GM21367 (cell line): Measurements from ENCODE around the gene TANGO6.

Experiments
- ATAC-seq: cut with Tn5 transposase; IDR thresholded peaks from one replicate; pipeline ENCODE4 v1.9.1; 2021; ENCODE audit not compliant: unreplicated experiment

The TANGO6 gene

DNA sequence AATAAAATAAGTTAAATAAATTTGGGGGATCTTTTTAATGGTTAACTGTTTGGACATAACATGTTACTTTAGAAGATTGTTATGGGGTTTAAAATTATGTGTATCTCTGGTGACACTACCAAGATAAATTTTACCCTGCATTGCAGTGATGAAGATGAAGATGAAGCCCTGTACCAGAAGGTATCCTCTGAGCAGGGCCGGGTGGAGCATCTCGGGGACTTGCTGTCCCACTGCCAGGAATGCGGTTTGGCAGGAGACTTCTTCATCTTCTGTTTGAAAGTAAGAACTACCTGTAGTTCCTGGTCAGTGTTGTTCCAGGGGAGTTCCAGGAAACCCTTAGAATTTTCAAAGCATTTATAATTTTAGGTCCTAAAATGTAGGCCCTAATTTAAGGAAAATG, 64.0 kb downstream of the TANGO6 start:
- ATAC-seq: no peak

DNA sequence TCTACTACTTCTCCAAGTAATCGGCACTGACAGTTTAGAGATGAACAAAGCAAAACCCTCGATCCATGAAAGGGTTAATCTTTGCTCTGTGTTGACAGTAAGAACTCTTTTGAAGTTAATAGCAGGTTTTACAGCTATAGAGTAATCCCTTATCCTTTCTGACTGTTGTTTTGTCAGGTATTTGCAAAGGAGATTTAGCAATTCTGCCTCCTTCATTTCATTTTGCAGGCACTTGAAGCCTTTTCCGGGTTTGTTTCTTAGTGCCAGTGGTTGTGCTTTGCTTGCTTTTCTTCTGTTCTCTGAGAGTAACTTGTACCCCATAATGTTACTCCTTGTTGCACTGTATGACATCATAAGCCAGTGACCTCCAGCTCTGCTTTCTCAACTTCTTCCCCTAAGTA, 64.5 kb downstream of the TANGO6 start:
- ATAC-seq: no peak

DNA sequence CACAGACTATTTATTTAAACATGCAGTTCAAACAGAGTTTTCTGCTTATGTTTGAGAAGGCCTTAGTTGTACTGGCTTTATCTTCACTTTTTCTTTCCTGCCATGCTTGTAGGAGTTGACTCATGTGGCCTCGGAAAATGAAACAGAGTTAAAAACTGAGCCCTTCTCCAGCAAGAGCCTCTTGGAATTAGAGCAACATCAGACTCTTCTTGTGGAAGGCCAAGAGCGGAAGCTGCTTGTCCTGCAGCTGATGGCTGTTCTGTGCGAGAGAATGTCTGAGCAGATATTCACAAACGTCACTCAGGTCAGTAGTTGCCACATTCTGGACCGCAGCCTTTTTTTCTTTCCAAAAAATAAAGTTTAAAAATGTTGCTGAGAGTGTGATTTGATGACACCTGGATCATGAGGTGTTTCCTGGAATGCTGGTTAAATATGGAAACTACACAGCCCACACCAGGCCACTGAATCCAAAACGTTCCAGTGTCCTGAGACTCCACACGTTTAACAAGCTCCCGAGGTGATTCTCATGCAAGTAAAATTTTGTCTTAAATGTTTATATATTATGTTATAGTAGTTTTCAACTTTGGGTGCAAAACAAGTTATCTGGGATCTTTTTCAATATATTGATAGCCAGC, 65.9 kb downstream of the TANGO6 start:
- no peak for ATAC-seq

DNA sequence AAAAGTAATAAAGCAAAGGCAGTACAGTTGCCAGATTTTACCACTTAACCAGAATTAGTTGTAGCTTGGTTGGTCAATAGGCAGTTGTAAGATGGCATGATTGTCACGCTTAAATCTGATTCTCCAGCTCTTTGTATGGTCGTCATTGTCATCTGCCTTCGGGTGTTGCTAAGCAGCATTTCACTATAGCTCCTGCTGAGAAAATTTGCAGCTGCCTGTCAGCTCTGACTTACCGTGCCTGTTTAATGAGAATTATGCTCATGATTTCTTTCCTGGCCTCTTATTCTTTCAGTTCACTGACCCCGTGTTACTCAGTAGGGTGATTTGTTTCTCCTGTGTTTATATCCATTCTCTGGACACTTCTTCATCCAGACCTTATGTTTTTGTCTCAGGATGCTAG, 66.7 kb downstream of the TANGO6 start:
- ATAC-seq: no peak

DNA sequence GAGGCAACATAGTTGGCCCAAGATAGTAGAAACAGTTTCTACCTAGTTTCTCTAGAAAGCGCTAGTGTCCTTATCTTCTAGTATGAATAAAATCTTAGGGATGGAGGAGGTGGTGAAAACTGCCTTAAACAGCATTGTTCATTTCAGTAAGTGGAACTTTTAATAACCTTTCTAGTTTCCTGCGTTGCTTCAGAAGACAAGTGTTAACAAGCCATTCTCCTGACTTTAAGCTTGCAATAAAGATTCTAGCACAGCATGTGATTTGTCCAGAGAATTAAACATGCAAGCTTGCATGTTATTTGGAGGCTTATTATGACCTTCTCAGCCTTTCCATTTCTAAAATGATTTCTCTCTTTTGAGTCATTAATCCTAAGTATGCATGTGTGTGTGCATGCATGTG, 72.3 kb downstream of the TANGO6 start:
- no peak for ATAC-seq

DNA sequence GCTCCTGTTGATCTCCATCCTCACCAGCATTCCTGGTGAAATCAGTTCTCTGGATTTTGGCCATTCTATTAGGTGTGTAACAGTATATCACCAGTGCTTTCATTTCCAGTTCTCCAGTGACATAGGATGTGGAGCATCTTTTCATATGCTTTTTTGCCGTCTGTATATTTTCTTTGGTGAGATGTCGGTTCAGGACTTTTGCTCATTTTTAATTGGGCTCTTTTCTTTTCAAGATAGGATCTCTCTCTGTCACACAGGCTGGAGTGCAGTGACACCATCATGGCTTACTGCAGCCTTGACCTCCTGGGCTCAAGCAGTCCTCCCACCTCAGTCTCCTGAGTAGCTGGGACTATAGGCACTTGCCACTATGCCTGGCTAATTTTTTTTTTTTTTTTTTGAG, 74.2 kb downstream of the TANGO6 start:
- ATAC-seq: no peak

DNA sequence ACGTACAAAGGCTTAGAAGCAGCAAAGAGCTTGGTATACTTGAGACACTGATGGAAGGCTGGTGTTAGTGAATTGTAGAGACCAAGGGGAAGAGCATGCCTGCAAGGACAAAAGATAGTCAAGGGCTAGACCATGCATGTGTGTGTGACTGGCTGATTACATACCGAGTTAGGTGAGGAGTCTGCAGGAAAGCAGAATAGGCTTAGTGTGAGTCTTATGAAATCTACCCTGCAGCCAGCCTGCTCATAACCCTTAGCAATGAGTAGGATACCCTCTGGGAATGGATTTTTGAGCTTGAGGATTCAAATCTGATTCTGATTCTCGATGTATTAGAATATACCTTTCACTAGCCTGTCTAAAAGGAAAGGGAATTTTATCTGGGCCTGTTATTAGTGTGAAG, 77.0 kb downstream of the TANGO6 start:
- ATAC-seq: no peak

DNA sequence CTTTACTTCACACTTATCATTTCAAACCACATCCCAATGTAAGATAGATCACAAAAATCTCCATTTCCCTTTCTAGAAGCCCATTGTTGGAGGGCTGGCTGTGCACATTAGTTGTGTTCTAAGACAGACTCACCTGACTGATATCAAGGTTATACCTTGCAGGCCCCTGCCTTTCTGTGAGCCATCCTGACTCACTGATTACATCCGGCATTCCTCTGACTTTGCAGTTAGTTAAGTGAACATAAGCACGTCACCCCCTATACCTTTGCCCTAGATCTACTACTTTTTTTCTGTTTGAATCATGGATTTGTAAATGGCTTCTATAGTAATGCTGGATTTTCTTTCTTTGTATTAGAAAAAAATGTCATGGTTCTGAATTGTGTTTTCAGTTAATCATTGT, 78.3 kb downstream of the TANGO6 start:
- no peak for ATAC-seq

DNA sequence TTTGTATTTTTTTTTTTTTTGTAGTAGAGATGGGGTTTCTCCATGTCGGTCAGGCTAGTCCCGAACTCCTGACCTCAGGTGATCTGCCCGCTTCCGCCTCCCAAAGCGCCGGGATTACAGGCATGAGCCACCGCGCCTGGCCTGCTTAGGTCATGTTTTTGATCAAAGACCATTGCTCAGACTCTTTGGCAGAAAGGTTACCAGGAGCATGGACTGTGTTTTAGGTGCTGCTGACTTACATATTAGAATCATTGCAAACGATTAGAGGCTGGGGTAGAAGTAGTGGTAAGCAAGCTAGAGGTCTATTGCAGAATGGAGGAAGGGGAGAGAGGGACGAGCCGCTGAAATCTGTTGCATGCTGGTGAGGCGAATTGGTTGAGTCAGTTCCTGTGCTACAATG, 79.8 kb downstream of the TANGO6 start:
- no peak for ATAC-seq

DNA sequence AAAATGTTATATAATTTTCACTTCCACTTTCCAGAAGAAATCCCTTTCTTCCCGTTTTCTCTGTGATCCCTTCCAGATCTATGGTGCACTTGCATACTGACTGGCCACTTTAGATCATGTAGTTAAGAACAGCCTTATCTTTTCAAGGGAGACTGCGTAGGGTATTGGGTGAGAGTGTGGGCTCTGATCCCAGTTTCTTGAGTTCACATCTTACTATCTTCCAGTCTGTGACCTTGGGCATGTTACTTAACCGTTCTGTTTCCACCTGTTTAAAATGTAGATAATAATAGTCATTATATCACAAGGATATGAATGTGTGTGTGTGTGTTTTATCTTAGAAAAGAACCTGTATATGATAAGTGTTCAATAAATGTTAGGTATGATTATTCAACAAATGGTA, 83.7 kb downstream of the TANGO6 start:
- no peak for ATAC-seq

DNA sequence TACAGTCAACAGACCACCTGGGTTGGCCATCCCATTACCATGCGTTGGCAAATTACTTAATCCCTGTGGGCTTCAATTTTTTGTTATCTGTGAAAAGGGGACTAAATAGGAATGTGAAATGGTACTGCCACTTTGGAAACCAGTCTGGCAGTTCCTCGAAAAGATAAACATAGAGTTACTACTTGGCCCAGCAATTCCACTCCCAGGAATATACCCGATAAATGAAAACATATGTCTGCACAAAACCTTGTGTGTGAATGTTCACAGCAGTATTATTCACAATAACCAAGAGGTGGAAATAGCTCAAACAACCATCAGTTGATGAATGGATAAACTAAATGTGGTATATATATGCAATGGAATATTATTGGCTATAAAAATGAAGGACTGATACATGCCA, 87.9 kb downstream of the TANGO6 start:
- no peak for ATAC-seq

DNA sequence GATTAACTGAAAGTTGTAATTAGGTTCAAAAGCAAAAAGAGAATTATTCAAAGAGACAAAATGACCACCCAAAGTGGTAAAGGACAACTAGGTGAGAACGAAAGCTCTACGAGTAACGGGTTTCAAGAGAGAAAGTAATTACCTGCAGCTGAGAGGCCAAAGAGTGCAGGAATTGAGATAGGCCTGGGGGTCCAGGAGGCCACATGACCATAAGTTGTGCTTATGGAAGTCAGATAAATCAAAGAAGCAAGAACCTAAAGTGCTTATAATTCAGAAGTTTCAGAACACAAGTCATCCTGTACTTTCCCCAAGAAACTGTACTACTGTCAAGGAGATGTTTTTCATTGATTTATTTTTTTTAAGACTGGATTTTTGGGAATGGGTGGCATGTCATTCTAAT, 91.1 kb downstream of the TANGO6 start:
- ATAC-seq: no peak

DNA sequence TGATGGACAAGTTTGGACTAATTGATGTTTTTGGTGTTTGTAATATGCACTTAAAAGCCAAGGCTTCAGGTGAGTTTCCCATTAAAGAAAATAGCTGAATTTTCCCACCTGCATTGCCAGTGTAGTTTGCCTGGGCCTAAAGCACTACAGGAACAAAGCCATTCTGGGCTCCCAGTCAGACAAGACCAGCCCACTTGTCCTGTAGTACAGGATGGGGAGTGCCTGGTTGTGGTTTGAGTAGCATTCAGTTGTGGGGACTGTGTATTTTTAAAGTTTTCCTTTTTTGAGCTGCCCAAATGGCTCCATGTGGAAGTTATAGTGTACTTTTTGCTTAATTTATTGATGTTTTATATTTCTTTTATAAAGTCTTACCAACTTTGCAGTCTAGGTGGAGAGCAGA, 91.7 kb downstream of the TANGO6 start:
- ATAC-seq: no peak

DNA sequence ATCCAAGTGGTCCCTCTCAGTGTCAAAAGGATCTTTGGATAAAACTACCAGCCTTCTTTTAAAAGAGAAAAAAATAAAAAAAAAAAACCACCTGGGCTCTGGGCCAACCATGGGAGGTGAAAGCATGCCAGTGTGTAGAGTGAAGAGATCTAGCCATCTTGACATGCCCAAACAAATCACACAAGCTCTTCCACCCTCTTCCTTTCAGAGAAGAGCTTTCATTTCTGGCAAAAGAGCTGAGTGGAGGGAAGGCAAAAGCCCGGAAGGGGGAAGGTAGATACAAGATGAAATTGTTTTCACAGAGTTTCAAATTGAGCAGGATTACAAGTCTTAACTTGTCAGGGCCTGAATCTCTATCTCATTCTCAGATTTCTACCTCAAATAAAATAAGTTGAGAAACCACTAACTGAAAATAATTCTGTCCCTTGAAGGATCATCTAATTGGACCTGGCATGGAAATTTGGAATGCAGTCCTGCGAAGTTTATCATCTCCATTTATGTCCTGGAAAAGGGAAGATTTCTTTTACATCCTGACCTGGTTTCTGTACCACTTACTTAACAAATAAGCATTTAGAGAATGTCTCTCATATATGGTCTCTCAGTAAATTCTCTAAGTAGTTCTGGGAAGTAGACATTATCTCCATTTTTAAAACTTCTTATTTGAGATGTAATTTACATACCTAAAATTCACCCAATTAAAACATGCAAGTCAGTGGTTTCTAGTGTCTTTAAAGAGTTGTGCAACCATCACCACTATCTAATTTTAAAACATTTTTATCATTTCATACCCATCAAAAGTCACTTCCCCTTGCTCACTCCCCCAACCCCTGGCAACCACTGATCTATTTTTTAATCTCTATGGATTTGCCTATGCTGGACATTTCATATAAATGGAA, 93.7 kb downstream of the TANGO6 start:
- no peak for ATAC-seq

DNA sequence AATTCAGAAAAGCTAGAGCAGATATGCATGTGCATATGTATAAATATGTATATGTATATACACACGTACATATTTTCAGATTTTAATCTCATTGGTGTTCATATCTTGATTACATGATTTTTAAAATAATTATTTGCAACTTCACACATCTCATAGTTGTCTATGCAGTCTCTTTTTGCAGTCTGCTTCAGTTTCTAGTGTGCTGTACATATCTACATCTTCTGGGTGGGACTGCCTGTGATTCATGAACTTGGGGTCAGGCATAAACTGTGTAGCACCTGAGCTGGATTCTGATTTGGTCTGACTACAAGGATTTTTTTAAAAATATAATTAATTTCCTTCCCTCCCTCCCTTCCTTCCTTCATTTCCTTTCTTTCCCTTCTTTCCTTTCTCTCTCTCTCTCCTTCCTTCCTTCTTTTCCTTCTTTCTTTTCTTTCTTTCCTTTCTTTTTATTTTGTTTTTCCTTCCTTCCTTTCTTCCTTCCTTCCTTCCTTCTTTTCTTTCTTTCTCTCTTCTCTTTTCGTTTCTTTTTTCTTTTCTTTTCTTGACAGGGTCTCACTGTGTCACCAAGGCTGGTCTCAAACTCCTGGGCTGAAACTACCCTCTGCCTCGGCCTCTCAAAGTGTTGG, 96.5 kb downstream of the TANGO6 start:
- no peak for ATAC-seq

DNA sequence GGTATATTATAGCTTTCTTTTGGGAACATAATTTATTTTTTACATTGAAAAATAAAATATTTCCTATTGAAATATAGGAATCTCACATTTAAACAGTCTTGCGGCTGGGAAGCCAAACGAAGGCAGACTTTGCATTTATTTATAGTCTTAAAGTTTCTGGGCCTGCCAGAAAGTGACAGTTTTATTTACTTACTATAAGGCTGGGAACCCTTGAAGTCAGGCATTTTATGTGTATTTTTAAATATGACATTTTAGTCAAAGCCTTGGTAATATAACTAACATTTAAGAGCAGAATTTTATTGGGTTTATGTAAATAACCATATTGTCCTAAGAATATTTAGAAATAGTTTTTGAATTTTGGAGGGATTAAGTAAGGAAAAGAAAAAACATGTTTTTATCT, 97.5 kb downstream of the TANGO6 start:
- no peak for ATAC-seq

DNA sequence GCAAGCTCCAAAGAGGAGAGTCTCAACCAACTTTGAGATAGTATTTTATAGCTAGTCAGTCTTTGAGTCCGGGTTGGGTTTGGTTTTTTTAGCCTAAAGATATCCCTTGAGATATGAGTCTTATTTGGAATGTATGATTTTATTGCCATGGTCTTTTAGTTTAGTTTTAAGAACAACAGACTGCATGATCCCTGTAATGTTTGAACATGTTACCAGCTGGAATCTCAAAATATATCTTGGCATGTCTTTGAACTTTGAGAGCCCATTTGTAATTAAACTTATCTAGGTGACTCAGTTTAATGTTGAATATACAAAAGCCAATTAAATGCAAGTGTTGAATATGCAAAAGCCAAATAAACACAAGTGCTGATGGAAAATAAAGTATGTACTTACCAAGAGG, 100.6 kb downstream of the TANGO6 start:
- ATAC-seq: no peak

DNA sequence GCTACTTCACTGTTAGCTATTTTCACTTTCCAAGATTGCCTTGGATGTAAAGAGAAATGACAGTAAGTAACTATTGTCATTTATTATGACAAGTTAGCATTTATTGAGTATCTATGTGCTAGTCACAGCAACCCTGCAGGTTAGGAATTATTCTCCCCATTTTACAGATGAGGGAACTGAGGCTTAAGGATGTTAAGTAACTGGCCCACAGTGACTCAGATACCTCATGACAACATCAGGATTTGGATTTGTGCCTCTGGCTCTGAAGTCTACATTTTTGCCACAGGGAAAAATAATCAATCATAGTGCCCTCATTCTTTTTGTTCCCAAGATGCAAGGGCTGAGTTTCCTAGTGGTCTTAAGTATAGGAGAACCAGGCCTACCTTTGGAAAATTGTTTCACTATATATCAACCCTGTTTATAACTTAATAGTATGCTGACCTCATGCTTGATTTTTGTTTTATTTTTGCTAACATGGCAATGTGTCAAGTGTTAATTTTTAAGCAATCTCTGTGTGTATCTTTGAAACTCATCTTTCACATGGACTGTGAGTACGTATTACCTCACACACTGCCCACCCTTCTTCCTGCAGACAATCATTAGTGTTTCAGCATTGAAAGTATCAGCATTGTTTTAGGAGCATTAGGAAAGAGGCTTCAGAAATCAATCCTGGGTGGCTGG, 105.0 kb downstream of the TANGO6 start:
- ATAC-seq: no peak

DNA sequence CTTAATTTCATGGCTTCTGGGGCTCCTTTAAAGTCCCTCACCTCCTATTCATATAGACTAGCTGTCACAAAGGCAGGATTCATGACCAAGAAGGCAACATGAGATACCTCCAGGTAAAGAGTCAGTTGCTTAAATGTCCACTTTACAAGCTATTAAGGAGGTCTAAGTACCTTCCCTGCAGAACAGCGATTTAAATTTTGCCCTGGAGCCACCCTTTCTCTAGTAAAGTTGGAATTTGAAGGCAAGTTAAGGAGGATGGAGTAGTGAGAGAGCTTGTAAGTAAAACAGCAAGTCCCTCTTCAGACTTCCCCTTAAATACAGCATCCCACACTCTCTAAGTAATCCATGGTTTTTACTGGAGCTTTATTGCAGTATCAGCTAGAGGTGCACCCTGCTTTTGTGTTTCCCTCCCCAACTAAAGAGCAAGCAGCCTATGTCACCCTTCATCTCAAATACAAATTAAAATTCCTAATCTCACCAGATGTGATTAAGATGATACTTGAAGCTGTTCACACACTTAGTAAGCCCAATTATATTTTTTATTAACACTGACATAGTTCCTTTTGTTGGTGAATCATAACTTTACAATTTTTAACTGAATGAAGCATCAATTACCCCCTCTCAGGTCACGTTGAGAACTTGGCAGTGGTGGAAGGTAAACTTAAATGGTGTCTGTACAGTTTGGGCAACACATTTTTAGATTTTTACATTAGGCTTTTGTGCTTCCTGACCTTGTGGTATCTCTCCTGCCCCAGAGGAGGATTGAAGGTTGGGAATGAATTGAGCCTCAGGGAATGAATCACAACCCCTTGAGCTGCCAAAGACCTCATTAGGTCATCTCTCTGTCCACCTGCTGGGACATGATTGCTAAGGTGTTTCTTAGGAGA, 108.9 kb downstream of the TANGO6 start:
- no peak for ATAC-seq

DNA sequence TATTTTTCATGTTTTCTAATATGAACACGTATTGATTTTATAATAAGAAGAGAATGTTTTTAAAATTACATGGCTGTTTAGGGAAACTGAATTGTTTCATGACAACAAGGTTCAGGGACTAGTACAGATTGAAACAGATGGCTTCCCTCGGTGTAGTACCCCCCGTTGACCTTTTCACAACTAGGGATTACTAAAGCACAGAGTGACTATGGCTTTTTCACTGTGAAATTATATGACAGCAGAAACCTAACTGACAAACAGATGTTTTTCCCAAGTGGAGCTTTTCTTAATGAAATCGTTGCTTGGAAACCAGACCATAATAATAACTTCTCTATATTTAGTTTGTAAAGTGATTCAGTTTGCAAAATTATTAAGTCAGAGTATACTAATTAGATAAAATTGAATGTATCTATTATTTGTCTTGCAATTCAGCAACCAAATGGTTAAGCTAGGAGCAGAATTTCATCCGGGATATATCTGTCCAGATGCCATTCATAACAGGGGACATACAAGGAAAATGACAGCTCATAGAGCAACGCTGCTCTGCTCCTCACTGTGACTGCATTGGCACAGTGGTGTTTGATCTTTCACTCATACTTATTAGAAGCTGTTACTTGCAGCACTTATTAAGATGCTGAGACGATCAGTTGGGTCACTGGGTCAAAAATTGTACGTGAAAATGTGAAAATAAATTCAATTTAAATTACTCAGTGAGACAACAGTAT, 111.7 kb downstream of the TANGO6 start:
- no peak for ATAC-seq
